ENCODE data around the gene RBBP8NL. TPM values are rescaled to one million over a fixed set of nuclear protein-coding genes. Genes with fewer than 3 reads are reported as not detected.
"Not testable (repeated sequence)": the region's sequence is repeated elsewhere in the genome, so short reads cannot be mapped to it uniquely, and the experiment has no call there.

RBBP8NL gene
- total RNA-seq, 1 experiment from 2014 or later: 0.28 TPM

DNA sequence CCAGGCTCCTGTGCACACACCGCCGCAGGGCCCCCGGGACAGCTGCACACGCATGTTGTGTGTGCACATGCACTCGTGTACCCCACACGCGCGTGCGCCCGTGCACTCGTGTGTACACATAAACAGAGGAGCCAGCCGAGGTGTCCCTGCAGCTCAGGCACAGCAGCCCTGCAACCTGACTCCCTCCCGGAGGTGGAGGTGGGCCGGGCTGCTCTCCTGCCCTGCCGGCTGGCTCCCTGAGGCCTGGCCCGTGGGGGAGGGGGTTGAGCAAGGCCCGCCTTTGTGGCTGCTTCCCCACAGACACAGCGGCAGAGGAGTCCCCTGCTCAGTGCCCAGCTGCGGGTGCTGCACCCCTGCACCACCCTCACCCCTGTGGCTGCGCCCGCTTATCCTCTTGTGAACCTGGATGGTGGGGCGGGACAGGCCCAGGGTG, 624 bp downstream of the RBBP8NL start:
- H3K27me3 Mint-ChIP-seq (ENCODE audit: low read depth): peaks cover 8% of the 10 kb centered on the region
- Histone ChIP-seq H4K5ac (ENCODE audit: insufficient read length, low read depth, low read length) (no peak overlapping the region), H2AFZ (ENCODE audit: low read length) (no peak overlapping the region), H3K4me1 (ENCODE audit: insufficient read depth, low read length) (peaks cover 3% of the 10 kb centered on the region; the same call in 1 of the 2 replicates), H3K4me2 (ENCODE audit: insufficient read depth, insufficient read length, low read length) (no peak overlapping the region), H4K91ac (ENCODE audit: insufficient read length, low read depth, low read length) (no peak overlapping the region), H3K23me2 (ENCODE audit: insufficient read length, low read depth, low read length, poor library complexity, severe bottlenecking) (no peaks in the 10 kb centered on the region), H2BK5ac (ENCODE audit: insufficient read length, low read length) (no peak overlapping the region), H3K9me3 (ENCODE audit: control insufficient read depth, low read depth, low read length) (no peaks in the 10 kb centered on the region), H4K8ac (replicated peaks; ENCODE audit: insufficient read length, low read depth, low read length) (no peak overlapping the region), H2AK5ac (ENCODE audit: insufficient read length, low read length) (no peak overlapping the region), H3K79me2 (ENCODE audit: insufficient read depth, low read length) (no peaks in the 10 kb centered on the region), H3K23ac (ENCODE audit: insufficient read length, low read depth, low read length) (no peak overlapping the region), H2BK120ac (ENCODE audit: low read depth, low read length, poor library complexity, severe bottlenecking) (no peak overlapping the region), H3K9ac (ENCODE audit: extremely low read depth, insufficient read length, low read length) (no peak overlapping the region), H3K56ac (ENCODE audit: insufficient read length, low read depth, low read length) (no peak overlapping the region), H2BK15ac (ENCODE audit: low read depth, low read length) (no peak overlapping the region), H2BK20ac (ENCODE audit: low read depth, low read length, poor library complexity, severe bottlenecking) (no peak overlapping the region), H2BK12ac (ENCODE audit: insufficient read length, low read depth, low read length) (no peak overlapping the region), H3K27ac (ENCODE audit: insufficient read length, low read depth, low read length) (no peak overlapping the region), H3K14ac (ENCODE audit: insufficient read depth, low read length) (peak overlapping the region; percentile 67), H3T11ph (ENCODE audit: low read length) (no peak overlapping the region), H3K27me3 (ENCODE audit: insufficient read depth, low read length) (no peaks in the 10 kb centered on the region), H3K4ac (ENCODE audit: low read depth, low read length) (no peak overlapping the region), H3K79me1 (ENCODE audit: insufficient read depth, low read depth, low read length, poor library complexity, severe bottlenecking) (no peaks in the 10 kb centered on the region), H3K18ac (ENCODE audit: insufficient read length, low read depth, low read length) (peak overlapping the region; percentile 59), H4K20me1 (ENCODE audit: control insufficient read depth, insufficient read depth, insufficient read length) (no peaks in the 10 kb centered on the region)
- H3K36me3 Mint-ChIP-seq (ENCODE audit: insufficient read depth in 1 of 3, low read depth in 3 of 3): 0 out of 7 replicates have a peak, but pooled peaks cover 0 to 4% (median 0%) of the 10 kb centered on the region in 3 experiments
- peak; percentile 77 for DNase-seq
- H3K27ac Mint-ChIP-seq: peak overlapping the region in 1 of 3 experiments; percentile 86; a peak in 3 of 7 replicates
- no CpG with 5 or more reads among the region's 22 CpGs for WGBS (ENCODE audit: extremely low coverage, insufficient read length, low lambda C conversion rate)
- peaks cover 0 to 3% of the 10 kb centered on the region in 2 experiments; a peak in 2 of 5 replicates for H3K9me3 Mint-ChIP-seq
- peaks cover 25 to 58% of the 10 kb centered on the region in 2 experiments for H3K4me1 Mint-ChIP-seq
- peak overlapping the region; percentile 14 to 48; a peak in 3 of 5 replicates for H3K4me3 Mint-ChIP-seq
- TF ChIP-seq, protein P1, sequence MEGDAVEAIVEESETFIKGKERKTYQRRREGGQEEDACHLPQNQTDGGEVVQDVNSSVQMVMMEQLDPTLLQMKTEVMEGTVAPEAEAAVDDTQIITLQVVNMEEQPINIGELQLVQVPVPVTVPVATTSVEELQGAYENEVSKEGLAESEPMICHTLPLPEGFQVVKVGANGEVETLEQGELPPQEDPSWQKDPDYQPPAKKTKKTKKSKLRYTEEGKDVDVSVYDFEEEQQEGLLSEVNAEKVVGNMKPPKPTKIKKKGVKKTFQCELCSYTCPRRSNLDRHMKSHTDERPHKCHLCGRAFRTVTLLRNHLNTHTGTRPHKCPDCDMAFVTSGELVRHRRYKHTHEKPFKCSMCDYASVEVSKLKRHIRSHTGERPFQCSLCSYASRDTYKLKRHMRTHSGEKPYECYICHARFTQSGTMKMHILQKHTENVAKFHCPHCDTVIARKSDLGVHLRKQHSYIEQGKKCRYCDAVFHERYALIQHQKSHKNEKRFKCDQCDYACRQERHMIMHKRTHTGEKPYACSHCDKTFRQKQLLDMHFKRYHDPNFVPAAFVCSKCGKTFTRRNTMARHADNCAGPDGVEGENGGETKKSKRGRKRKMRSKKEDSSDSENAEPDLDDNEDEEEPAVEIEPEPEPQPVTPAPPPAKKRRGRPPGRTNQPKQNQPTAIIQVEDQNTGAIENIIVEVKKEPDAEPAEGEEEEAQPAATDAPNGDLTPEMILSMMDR (conservative IDR thresholded peaks at IDR 0.05): no peak

DNA sequence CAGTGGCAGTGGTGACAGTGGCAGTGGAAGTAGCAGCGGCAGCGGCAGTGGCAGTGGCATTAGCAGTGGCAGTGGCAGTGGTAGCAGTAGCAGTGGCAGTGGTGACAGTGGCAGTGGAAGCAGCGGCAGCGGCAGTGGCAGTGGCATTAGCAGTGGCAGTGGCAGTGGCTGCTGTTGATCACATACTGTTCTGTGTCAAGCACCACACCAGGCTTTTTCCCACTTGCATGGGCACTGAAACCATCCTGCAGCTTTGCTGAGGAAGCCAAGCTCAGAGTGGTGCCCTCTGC, 1.3 kb downstream of the RBBP8NL start:
- H3K56ac ChIP-seq (ENCODE audit: insufficient read length, low read depth, low read length); H2BK20ac ChIP-seq (ENCODE audit: low read depth, low read length, poor library complexity, severe bottlenecking); H3K18ac ChIP-seq (ENCODE audit: insufficient read length, low read depth, low read length); H2BK15ac ChIP-seq (ENCODE audit: low read depth, low read length); H4K91ac ChIP-seq (ENCODE audit: insufficient read length, low read depth, low read length); H3K79me1 ChIP-seq (ENCODE audit: insufficient read depth, low read depth, low read length, poor library complexity, severe bottlenecking); H3K27me3 Mint-ChIP-seq (ENCODE audit: low read depth); H3K9me3 Mint-ChIP-seq; H3K27ac Mint-ChIP-seq; H3K23ac ChIP-seq (ENCODE audit: insufficient read length, low read depth, low read length); H4K8ac ChIP-seq (replicated peaks; ENCODE audit: insufficient read length, low read depth, low read length); H2AFZ ChIP-seq (ENCODE audit: low read length); H3K79me2 ChIP-seq (ENCODE audit: insufficient read depth, low read length); H4K5ac ChIP-seq (ENCODE audit: insufficient read length, low read depth, low read length); H3K4me3 Mint-ChIP-seq; H3K36me3 Mint-ChIP-seq (ENCODE audit: insufficient read depth in 1 of 3, low read depth in 3 of 3); H2AK5ac ChIP-seq (ENCODE audit: insufficient read length, low read length); H2BK12ac ChIP-seq (ENCODE audit: insufficient read length, low read depth, low read length); H3K14ac ChIP-seq (ENCODE audit: insufficient read depth, low read length); H3K27me3 ChIP-seq (ENCODE audit: insufficient read depth, low read length); DNase-seq; H3K4ac ChIP-seq (ENCODE audit: low read depth, low read length); H3K27ac ChIP-seq (ENCODE audit: insufficient read length, low read depth, low read length); H3K9me3 ChIP-seq (ENCODE audit: control insufficient read depth, low read depth, low read length); H3K9ac ChIP-seq (ENCODE audit: extremely low read depth, insufficient read length, low read length); H4K20me1 ChIP-seq (ENCODE audit: control insufficient read depth, insufficient read depth, insufficient read length); H2BK5ac ChIP-seq (ENCODE audit: insufficient read length, low read length); H3K23me2 ChIP-seq (ENCODE audit: insufficient read length, low read depth, low read length, poor library complexity, severe bottlenecking); H2BK120ac ChIP-seq (ENCODE audit: low read depth, low read length, poor library complexity, severe bottlenecking); H3T11ph ChIP-seq (ENCODE audit: low read length); H3K4me2 ChIP-seq (ENCODE audit: insufficient read depth, insufficient read length, low read length); H3K4me1 ChIP-seq (ENCODE audit: insufficient read depth, low read length): not testable (repeated sequence)
- H3K4me1 Mint-ChIP-seq: peaks cover 18 to 56% of the 10 kb centered on the region in 2 experiments
- no CpG with 5 or more reads among the region's 4 CpGs for WGBS (ENCODE audit: extremely low coverage, insufficient read length, low lambda C conversion rate)

Measured in H9 (cell line).